LNCAP (cell line): ENCODE results near the gene MPP2.

Source experiments
- CTCF ChIP-seq: fragments of 450-650 bp; IDR thresholded peaks from 2 replicates; pipeline ENCODE4 v1.5.1; 2017; ENCODE audit warnings: mild to moderate bottlenecking

MPP2 gene

GRCh38 chr17:43855061-43855460 lies 52.3 kb downstream of the MPP2 start:
- no peak for TF ChIP-seq CTCF

- TF ChIP-seq CTCF, result no peak
Measured at GRCh38 chr17:43854498-43854897, 52.8 kb downstream of the MPP2 start.

GRCh38 chr17:43853546-43853945 lies 53.8 kb downstream of the MPP2 start:
- no peak for TF ChIP-seq CTCF

- no peak for TF ChIP-seq CTCF
Measured at GRCh38 chr17:43852571-43852970, 54.8 kb downstream of the MPP2 start.

- TF ChIP-seq CTCF, result no peak
Measured at GRCh38 chr17:43849116-43849515, 58.2 kb downstream of the MPP2 start.

GRCh38 chr17:43848601-43849000 lies 58.7 kb downstream of the MPP2 start:
- no peak for TF ChIP-seq CTCF

- no peak for TF ChIP-seq CTCF
Measured at GRCh38 chr17:43846963-43847371, 60.4 kb downstream of the MPP2 start, which contains the start of gene CD300LG. TSS of gene CD300LG (plus strand) at chr17:43847176. CDS start at chr17:43847217, 41 bp downstream.

GRCh38 chr17:43846221-43846712 lies 61.1 kb downstream of the MPP2 start:
- TF ChIP-seq CTCF, result peak; percentile 98
